Measurements from ENCODE around the gene ATP9B.

DNA sequence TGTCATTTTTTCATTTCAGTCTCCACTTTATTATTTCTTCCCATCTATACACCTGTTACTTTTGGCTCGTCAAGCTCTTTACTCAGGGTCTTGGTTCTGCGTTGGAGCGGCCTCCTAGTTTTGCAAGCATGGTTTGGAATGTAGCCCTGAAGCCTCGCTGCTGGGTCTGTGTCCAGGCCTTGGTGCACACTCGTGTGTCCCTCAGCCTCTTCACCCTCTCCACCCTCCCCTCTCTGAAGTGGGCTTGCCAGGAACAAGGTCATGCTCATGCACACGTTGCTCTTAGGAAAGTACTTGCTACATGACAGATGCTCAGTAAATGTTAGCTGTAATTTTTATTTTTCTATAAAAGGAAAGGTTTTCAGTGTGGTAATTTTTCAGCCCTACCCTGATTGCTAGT is 147.0 kb downstream of the ATP9B start:
- TF ChIP-seq, protein P1, sequence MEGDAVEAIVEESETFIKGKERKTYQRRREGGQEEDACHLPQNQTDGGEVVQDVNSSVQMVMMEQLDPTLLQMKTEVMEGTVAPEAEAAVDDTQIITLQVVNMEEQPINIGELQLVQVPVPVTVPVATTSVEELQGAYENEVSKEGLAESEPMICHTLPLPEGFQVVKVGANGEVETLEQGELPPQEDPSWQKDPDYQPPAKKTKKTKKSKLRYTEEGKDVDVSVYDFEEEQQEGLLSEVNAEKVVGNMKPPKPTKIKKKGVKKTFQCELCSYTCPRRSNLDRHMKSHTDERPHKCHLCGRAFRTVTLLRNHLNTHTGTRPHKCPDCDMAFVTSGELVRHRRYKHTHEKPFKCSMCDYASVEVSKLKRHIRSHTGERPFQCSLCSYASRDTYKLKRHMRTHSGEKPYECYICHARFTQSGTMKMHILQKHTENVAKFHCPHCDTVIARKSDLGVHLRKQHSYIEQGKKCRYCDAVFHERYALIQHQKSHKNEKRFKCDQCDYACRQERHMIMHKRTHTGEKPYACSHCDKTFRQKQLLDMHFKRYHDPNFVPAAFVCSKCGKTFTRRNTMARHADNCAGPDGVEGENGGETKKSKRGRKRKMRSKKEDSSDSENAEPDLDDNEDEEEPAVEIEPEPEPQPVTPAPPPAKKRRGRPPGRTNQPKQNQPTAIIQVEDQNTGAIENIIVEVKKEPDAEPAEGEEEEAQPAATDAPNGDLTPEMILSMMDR (conservative IDR thresholded peaks at IDR 0.05) = no peak
- no peak for TF ChIP-seq EZH2 (IDR thresholded peaks at IDR 0.05; ENCODE audit: low read depth)

All from PC-9 (cell line).